Measurements from ENCODE around the gene TTF2. TPM values are rescaled to one million over a fixed set of nuclear protein-coding genes. Genes with fewer than 3 reads are reported as not detected.

The TTF2 gene
- total and polyA plus RNA-seq, 9 of the 15 experiments (the other 6 are each of a cell fraction or from before 2014, with no cell fraction given), result 9.4 to 71.1 (median 42.1) TPM

DNA sequence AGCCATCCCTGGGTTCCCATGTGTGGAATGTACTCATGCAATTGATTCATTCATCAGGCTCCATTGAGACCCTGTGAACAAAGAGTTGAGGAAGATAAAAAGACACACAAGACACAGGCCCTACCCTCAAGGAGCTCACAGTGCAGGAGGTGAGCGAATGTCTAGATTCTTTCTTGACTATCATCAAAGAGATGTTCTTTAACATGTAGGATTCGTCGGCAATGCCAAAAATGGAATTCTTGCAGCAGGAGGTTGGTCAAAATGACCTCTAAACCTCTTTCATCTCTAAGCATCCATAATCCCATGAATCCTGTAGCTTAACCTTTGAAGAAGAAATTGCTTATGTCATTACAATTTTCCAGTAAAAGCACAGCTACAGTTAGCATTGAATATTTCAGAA lies 27.9 kb upstream of the TTF2 start:
- no peak for ATAC-seq
- Histone ChIP-seq H3K79me2 (ENCODE audit: control insufficient read depth, insufficient read depth, low read length) (no peaks in the 10 kb centered on the region), H3K4me2 (ENCODE audit: insufficient read depth, low read length) (no peak overlapping the region), H4K20me1 (replicated peaks; ENCODE audit: control insufficient read depth, insufficient read depth, low read length) (no peaks in the 10 kb centered on the region), H3K27me3 (ENCODE audit: control insufficient read depth in 2 of 2, insufficient read depth in 2 of 2, low read length in 2 of 2) (peaks cover 0 to 7% of the 10 kb centered on the region in 2 experiments; a peak in 4 of 5 replicates), H2AFZ (ENCODE audit: low read depth, low read length) (no peak overlapping the region), H3K9me1 (ENCODE audit: control insufficient read depth, insufficient read depth, low read length) (no peaks in the 10 kb centered on the region), H3K36me3 (ENCODE audit: control insufficient read depth, insufficient read depth, low read length) (no peaks in the 10 kb centered on the region), H3K4me3 (no peak overlapping the region), H3K9me3 (replicated peaks; ENCODE audit: control insufficient read depth, insufficient read depth, low read depth, low read length) (no peaks in the 10 kb centered on the region), H3K9ac (ENCODE audit: insufficient read depth in 1 of 2, low read depth in 2 of 2, low read length in 2 of 2) (no peak overlapping the region), H3K27ac (ENCODE audit: extremely low read depth, low read depth, low read length) (no peak overlapping the region), H3K4me1 (replicated peaks in 1 of 2; ENCODE audit: control insufficient read depth in 2 of 2, insufficient read depth in 2 of 2, low read length in 2 of 2) (peaks cover 0 to 4% of the 10 kb centered on the region in 2 experiments; a peak in 2 of 5 replicates)
- in situ Hi-C loops (cut with MboI), result no loop called here
- ChIA-PET CTCF (ENCODE audit: low intra/inter-chr PET ratio) (no interaction called here), POLR2A (interaction anchor here (0.6 kb wide), 2 partner anchors 149 to 585 kb away, joined by 3 read pairs; no protein-coding TSS in a partner anchor)
- intact Hi-C loops (cut with micrococcal nuclease), result no loop called here
- FAIRE-seq, result no peak
- BruUV-seq (replicated peaks), result no TSS peak
- TF ChIP-seq ZNF316 (IDR thresholded peaks at IDR 0.05) (peak; percentile 12; the same call in 1 of the 2 replicates), ETV1 (tag; conservative IDR thresholded peaks at IDR 0.05; ENCODE audit: low read depth) (no peak), PYGO2 (tag; IDR thresholded peaks at IDR 0.05) (no peak)
- WGBS (ENCODE audit: insufficient coverage, low coverage, missing lambda C conversion rate), result 48% methylated on average over 3 of the region's 3 CpGs
- DNase-seq (ENCODE audit: extremely low read depth in 1 of 4, low spot score in 3 of 4), result no peak

DNA sequence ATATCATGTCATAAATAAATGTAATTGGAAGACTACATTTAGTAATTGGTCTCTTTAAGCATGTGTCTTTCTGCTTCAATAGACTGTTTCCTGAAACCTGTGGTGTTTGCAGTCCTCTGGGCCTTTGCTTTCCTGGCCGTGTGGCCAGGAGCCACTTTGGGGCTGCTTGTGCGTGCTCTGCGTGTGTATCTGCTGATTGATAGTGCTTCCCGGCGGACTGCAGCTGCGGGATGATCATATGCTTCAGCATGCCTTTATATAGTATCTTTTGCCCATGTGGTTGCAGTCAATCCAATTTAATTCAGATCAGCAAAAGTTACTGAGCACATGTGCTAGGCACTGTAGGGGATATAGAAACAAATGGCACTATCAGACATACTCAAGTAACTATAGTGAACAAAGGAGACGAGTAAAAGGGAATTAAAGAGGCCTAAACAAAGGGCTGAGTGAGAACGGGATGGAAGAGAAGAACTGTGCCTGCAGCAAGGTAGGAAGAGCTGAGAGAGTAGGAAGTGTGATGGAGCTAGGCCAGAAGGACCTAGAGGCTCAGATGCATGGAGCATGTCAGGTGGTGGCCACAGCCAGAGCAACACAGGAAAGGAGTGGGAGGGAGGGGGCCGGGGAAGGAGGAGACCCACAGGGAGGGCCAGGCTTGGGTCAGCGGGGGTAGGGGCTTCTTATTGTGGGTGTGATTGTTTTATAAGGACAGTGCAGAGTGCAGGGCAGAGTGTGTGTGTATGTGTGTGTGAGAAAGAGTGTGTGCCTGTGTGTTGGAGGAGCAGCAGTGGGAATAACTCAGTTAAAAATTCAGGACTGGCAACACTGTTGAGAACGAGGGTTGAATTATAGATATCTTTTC lies 27.2 kb upstream of the TTF2 start:
- Histone ChIP-seq H3K27me3 (ENCODE audit: control insufficient read depth in 2 of 2, insufficient read depth in 2 of 2, low read length in 2 of 2) (peaks cover 0 to 4% of the 10 kb centered on the region in 2 experiments; a peak in 3 of 5 replicates), H3K9me3 (replicated peaks; ENCODE audit: control insufficient read depth, insufficient read depth, low read depth, low read length) (no peaks in the 10 kb centered on the region), H3K36me3 (ENCODE audit: control insufficient read depth, insufficient read depth, low read length) (no peaks in the 10 kb centered on the region), H3K27ac (ENCODE audit: extremely low read depth, low read depth, low read length) (no peak overlapping the region), H3K9ac (ENCODE audit: insufficient read depth in 1 of 2, low read depth in 2 of 2, low read length in 2 of 2) (no peak overlapping the region), H3K9me1 (ENCODE audit: control insufficient read depth, insufficient read depth, low read length) (no peaks in the 10 kb centered on the region), H4K20me1 (replicated peaks; ENCODE audit: control insufficient read depth, insufficient read depth, low read length) (no peaks in the 10 kb centered on the region), H3K4me2 (ENCODE audit: insufficient read depth, low read length) (no peak overlapping the region), H3K4me1 (replicated peaks in 1 of 2; ENCODE audit: control insufficient read depth in 2 of 2, insufficient read depth in 2 of 2, low read length in 2 of 2) (peaks cover 0 to 4% of the 10 kb centered on the region in 2 experiments; a peak in 2 of 5 replicates), H2AFZ (ENCODE audit: low read depth, low read length) (no peak overlapping the region), H3K4me3 (no peak overlapping the region), H3K79me2 (ENCODE audit: control insufficient read depth, insufficient read depth, low read length) (no peaks in the 10 kb centered on the region)
- intact Hi-C loops (cut with micrococcal nuclease) (no loop called here), in situ Hi-C loops (cut with MboI) (no loop called here)
- TF ChIP-seq BCOR (IDR thresholded peaks at IDR 0.05) (no peak), HDAC6 (IDR thresholded peaks at IDR 0.05; ENCODE audit: low read depth, low read length) (no peak)
- 40% methylated on average over 9 of the region's 11 CpGs for WGBS (ENCODE audit: insufficient coverage, low coverage, missing lambda C conversion rate)
- BruUV-seq (replicated peaks), result no TSS peak
- ChIA-PET CTCF (ENCODE audit: low intra/inter-chr PET ratio) (no interaction called here), POLR2A (interaction anchor here (0.5 to 0.6 kb wide), 3 partner anchors 104 to 231 kb away, joined by 3 read pairs; no protein-coding TSS in a partner anchor)
- FAIRE-seq, result no peak
- no peak for DNase-seq (ENCODE audit: extremely low read depth in 1 of 4, low spot score in 3 of 4)
- no peak; the same call in 2 of the 3 replicates for ATAC-seq

All from K562 (cell line).